HCT116 (cell line): ENCODE data around the gene ARHGAP42. TPM values are rescaled to one million over a fixed set of nuclear protein-coding genes. Genes with fewer than 3 reads are reported as not detected.

Experiments
- ATAC-seq: fragments of 200-7000 bp; cut with Tn5 transposase; 2 replicates; pipeline ENCODE4 v1.9.1; 2020; ENCODE audit warnings: mild to moderate bottlenecking, moderate library complexity
- BruUV-seq: library from RNA; stranded (reverse); fragments of 400-500 nt; replicated peaks from 2 replicates; lab custom pipeline; 2021; lab: Mats Ljungman, UMichigan
- CTCF ChIA-PET: fragments of 300-600 bp; sonication (Branson Sonifier 250); formaldehyde crosslinking; loops from one replicate; lab custom pipeline; 2021; ENCODE audit warnings: antibody characterized with exemption; lab: Charles Lee
- POLR2A ChIA-PET: fragments of 300-600, 350-600 bp; sonication (Branson Sonifier 250); formaldehyde crosslinking; loops from one replicate; lab custom pipeline; 2021; ENCODE audit warnings: antibody characterized with exemption; lab: Charles Lee
- RAD21 ChIA-PET, 2 experiments: fragments of 300-600 bp; sonication (Branson Sonifier 250); formaldehyde crosslinking; loops; one replicate each; lab custom pipeline; 2023; ENCODE audit warnings: low total read pairs in 2 of 2; ENCODE audit not compliant: uncharacterized antibody in 2 of 2, unreplicated experiment in 2 of 2, low non-redundant PET in 1 of 2; lab: Charles Lee
- DNase-seq: peaks from one replicate; pipeline ENCODE4 v3.0.0-alpha.2; 2010; ENCODE audit warnings: low read depth, low spot score
- H2AFZ ChIP-seq: fragments of 200-600 bp; shearing (Covaris generic), sonication (generic); 2 replicates; pipeline ENCODE4 v1.6.1; 2017; ENCODE audit warnings: low read depth, mixed run types, mixed read lengths, antibody characterized with exemption, low read length; ENCODE audit not compliant: poor library complexity, severe bottlenecking
- H3K27ac ChIP-seq: 2 replicates; pipeline ENCODE4 v1.5.1; 2012; ENCODE audit warnings: low read depth, low read length
- H3K27me3 ChIP-seq: fragments of 200-600 bp; sonication (generic); 2 replicates; pipeline ENCODE4 v1.6.1; 2016; ENCODE audit warnings: mixed run types, low read length, mixed read lengths; ENCODE audit not compliant: insufficient read depth
- H3K36me3 ChIP-seq, 2 experiments: fragments of 200-500 bp in 1 of 2; fragments of 200-600 bp in 1 of 2; sonication (Bioruptor generic) in 1 of 2; sonication (generic) in 1 of 2; 2 replicates each; pipeline versions ENCODE4 v1.5.1 to v1.6.1; 2014 to 2016; ENCODE audit warnings: low read length in 2 of 2, inconsistent platforms in 1 of 2, mixed read lengths in 1 of 2, mixed run types in 1 of 2; ENCODE audit not compliant: insufficient read depth in 2 of 2, control insufficient read depth in 1 of 2
- H3K4me1 ChIP-seq, 2 experiments: fragments of 200-600 bp in 1 of 2; sonication (generic) in 1 of 2; 2 replicates each; pipeline versions ENCODE4 v1.5.1 to v1.6.1; 2012 to 2017; ENCODE audit warnings: low read length in 2 of 2, inconsistent platforms in 1 of 2, mild to moderate bottlenecking in 1 of 2, mixed read lengths in 1 of 2, mixed run types in 1 of 2, moderate library complexity in 1 of 2; ENCODE audit not compliant: insufficient read depth in 2 of 2, control insufficient read depth in 1 of 2
- H3K4me2 ChIP-seq: fragments of 200-600 bp; sonication (generic); 2 replicates; pipeline ENCODE4 v1.6.1; 2017; ENCODE audit warnings: mixed run types, low read length, mixed read lengths
- H3K4me3 ChIP-seq, 2 experiments: fragments of 200-600 bp in 1 of 2; sonication (generic) in 1 of 2; replicated peaks in 1 of 2; 2 replicates each; pipeline ENCODE4 v1.5.1; 2011 to 2016; ENCODE audit warnings: low read length in 2 of 2, control low read depth in 1 of 2, low read depth in 1 of 2, mild to moderate bottlenecking in 1 of 2, mixed read lengths in 1 of 2, mixed run types in 1 of 2
- H3K79me2 ChIP-seq: fragments of 200-600 bp; sonication (generic); 2 replicates; pipeline ENCODE4 v1.6.1; 2017; ENCODE audit warnings: mild to moderate bottlenecking, mixed run types, low read length, moderate library complexity, mixed read lengths; ENCODE audit not compliant: insufficient read depth
- H3K9ac ChIP-seq: fragments of 200-600 bp; sonication (generic); 2 replicates; pipeline ENCODE4 v1.6.1; 2016; ENCODE audit warnings: low read length, mixed read lengths
- H3K9me2 ChIP-seq: fragments of 200-600 bp; sonication (generic), shearing (Covaris generic); 2 replicates; pipeline ENCODE4 v1.6.1; 2017; ENCODE audit warnings: mixed run types, mild to moderate bottlenecking, moderate library complexity; ENCODE audit not compliant: insufficient read depth
- H3K9me3 ChIP-seq, 2 experiments: fragments of 200-500 bp in 1 of 2; fragments of 200-600 bp in 1 of 2; sonication (Bioruptor generic) in 1 of 2; sonication (generic) in 1 of 2; 2 replicates each; pipeline ENCODE4 v1.6.1; 2014 to 2017; ENCODE audit warnings: low read length in 2 of 2, mixed read lengths in 2 of 2, inconsistent platforms in 1 of 2, low read depth in 1 of 2, mild to moderate bottlenecking in 1 of 2, mixed run types in 1 of 2, moderate library complexity in 1 of 2; ENCODE audit not compliant: control insufficient read depth in 1 of 2, insufficient read depth in 1 of 2
- H4K20me1 ChIP-seq: fragments of 200-600 bp; sonication (generic), shearing (Covaris generic); 2 replicates; pipeline ENCODE4 v1.6.1; 2017; ENCODE audit warnings: mixed run types, mild to moderate bottlenecking, moderate library complexity; ENCODE audit not compliant: insufficient read depth
- ATF3 ChIP-seq: IDR thresholded peaks from 2 replicates; pipeline ENCODE4 v1.6.1; 2012
- EGR1 ChIP-seq: IDR thresholded peaks from 2 replicates; pipeline ENCODE4 v1.6.1; 2012; ENCODE audit warnings: low read depth
- ELF1 ChIP-seq: IDR thresholded peaks from 2 replicates; pipeline ENCODE4 v1.6.1; 2012; ENCODE audit warnings: low read depth, borderline replicate concordance
- EZH2 ChIP-seq: fragments of 200-600 bp; sonication (generic); IDR thresholded peaks from 2 replicates; pipeline ENCODE4 v1.6.1; 2017; ENCODE audit warnings: antibody characterized with exemption, mixed run types
- FOSL1 ChIP-seq: IDR thresholded peaks from 2 replicates; pipeline ENCODE4 v1.6.1; 2012; ENCODE audit warnings: low read depth
- MAX ChIP-seq: IDR thresholded peaks from 2 replicates; pipeline ENCODE4 v1.6.1; 2012
- POLR2A ChIP-seq: IDR thresholded peaks from 2 replicates; pipeline ENCODE4 v1.7.0; 2011; ENCODE audit warnings: borderline replicate concordance; ENCODE audit not compliant: insufficient read depth, insufficient read length; ENCODE audit errors: extremely low read depth
- POLR2AphosphoS5 ChIP-seq: IDR thresholded peaks from 2 replicates; pipeline ENCODE4 v1.6.1; 2011; ENCODE audit warnings: mild to moderate bottlenecking, low read depth, low read length, moderate library complexity
- RAD21 ChIP-seq: IDR thresholded peaks from 2 replicates; pipeline ENCODE4 v1.6.1; 2012; ENCODE audit warnings: low read depth, mild to moderate bottlenecking
- SIN3A ChIP-seq: IDR thresholded peaks from 2 replicates; pipeline ENCODE4 v1.6.1; 2012; ENCODE audit warnings: low read depth
- TCF7L2 ChIP-seq: IDR thresholded peaks from 2 replicates; pipeline ENCODE4 v1.7.0; 2011; ENCODE audit warnings: borderline replicate concordance, inconsistent platforms; ENCODE audit not compliant: insufficient read depth, insufficient read length; ENCODE audit errors: extremely low read depth
- ZBTB33 ChIP-seq: IDR thresholded peaks from 2 replicates; pipeline ENCODE4 v1.6.1; 2011; ENCODE audit warnings: mild to moderate bottlenecking, low read length, moderate library complexity; ENCODE audit not compliant: insufficient replicate concordance; ENCODE audit errors: extremely low read depth
- intact Hi-C: fragments of 100-400 bp; cut with micrococcal nuclease; formaldehyde crosslinking; loops from 2 replicates; pipeline ENCODE4 v1.10.0; 2022
- total RNA-seq: library from RNA; stranded (reverse); gene quantifications from one replicate; pipeline ENCODE4 v1.2.1, GENCODE V29; 2021; ENCODE audit not compliant: unreplicated experiment
- TF ChIP-seq, protein P1 (sequence below), 3 experiments: fragments of 200-600 bp in 1 of 3; sonication (generic) in 1 of 3; IDR thresholded peaks in 2 of 3; conservative IDR thresholded peaks in 1 of 3; 2 replicates each; pipeline ENCODE4 v1.5.1; 2012 to 2017; ENCODE audit warnings: low read depth in 2 of 3, low read length in 2 of 3, antibody characterized with exemption in 1 of 3, borderline replicate concordance in 1 of 3, control low read depth in 1 of 3, mild to moderate bottlenecking in 1 of 3, mixed read lengths in 1 of 3, mixed run types in 1 of 3, moderate library complexity in 1 of 3; ENCODE audit not compliant: insufficient read depth in 1 of 3

ARHGAP42 gene
- total RNA-seq, 1 experiment from 2014 or later, result 12.3 TPM

- Histone ChIP-seq H3K4me2 (no peak overlapping the region), H3K9me2 (no peaks in the 10 kb centered on the region), H2AFZ (no peak overlapping the region), H3K4me1 (peaks cover 0 to 13% of the 10 kb centered on the region in 2 experiments; a peak in 2 of 4 replicates), H3K9me3 (no peaks in the 10 kb centered on the region), H3K79me2 (no peaks in the 10 kb centered on the region), H3K36me3 (no peaks in the 10 kb centered on the region), H3K9ac (no peak overlapping the region), H4K20me1 (no peaks in the 10 kb centered on the region), H3K27me3 (no peaks in the 10 kb centered on the region), H3K4me3 (no peak overlapping the region), H3K27ac (no peak overlapping the region)
- no peak for TF ChIP-seq ELF1
- TF ChIP-seq FOSL1, result no peak
- no peak for TF ChIP-seq TCF7L2
- TF ChIP-seq EZH2, result no peak
- TF ChIP-seq SIN3A, result no peak
- no peak for TF ChIP-seq POLR2A
- TF ChIP-seq ZBTB33, result no peak
- TF ChIP-seq, protein P1, sequence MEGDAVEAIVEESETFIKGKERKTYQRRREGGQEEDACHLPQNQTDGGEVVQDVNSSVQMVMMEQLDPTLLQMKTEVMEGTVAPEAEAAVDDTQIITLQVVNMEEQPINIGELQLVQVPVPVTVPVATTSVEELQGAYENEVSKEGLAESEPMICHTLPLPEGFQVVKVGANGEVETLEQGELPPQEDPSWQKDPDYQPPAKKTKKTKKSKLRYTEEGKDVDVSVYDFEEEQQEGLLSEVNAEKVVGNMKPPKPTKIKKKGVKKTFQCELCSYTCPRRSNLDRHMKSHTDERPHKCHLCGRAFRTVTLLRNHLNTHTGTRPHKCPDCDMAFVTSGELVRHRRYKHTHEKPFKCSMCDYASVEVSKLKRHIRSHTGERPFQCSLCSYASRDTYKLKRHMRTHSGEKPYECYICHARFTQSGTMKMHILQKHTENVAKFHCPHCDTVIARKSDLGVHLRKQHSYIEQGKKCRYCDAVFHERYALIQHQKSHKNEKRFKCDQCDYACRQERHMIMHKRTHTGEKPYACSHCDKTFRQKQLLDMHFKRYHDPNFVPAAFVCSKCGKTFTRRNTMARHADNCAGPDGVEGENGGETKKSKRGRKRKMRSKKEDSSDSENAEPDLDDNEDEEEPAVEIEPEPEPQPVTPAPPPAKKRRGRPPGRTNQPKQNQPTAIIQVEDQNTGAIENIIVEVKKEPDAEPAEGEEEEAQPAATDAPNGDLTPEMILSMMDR (IDR thresholded peaks at IDR 0.05 in 2 of 3, conservative IDR thresholded peaks at IDR 0.05 in 1 of 3; ENCODE audit: borderline replicate concordance in 1 of 3, insufficient read depth in 1 of 3, low read depth in 2 of 3, low read length in 2 of 3), result no peak
- no peak for TF ChIP-seq POLR2AphosphoS5
- TF ChIP-seq RAD21, result no peak
- no peak for TF ChIP-seq MAX
- TF ChIP-seq ATF3, result no peak
- no peak for TF ChIP-seq EGR1
- BruUV-seq, result no TSS peak
- ChIA-PET RAD21 (no interaction called here), POLR2A (no interaction called here), CTCF (no interaction called here)
- ATAC-seq (no peak), DNase-seq (no peak)
- intact Hi-C loops, result no loop called here
These were observed 186.1 kb downstream of the ARHGAP42 start for GRCh38 chr11:100872951-100873740.
